Activated naive CD4-positive, alpha-beta T cell treated with anti-CD3 and anti-CD28 coated beads for 36 hours (primary cell): ENCODE results near the gene ATG2B. TPM values are rescaled to one million over a fixed set of nuclear protein-coding genes. Genes with fewer than 3 reads are reported as not detected.

Experiments
- CTCF ChIA-PET: fragments of 350-600 bp; sonication (Branson Sonifier 250); formaldehyde crosslinking; loops from one replicate; lab custom pipeline; 2021; ENCODE audit warnings: antibody characterized with exemption; lab: Charles Lee
- DNase-seq: peaks from one replicate; pipeline ENCODE4 v3.0.0-alpha.2; 2020
- H3K27ac Mint-ChIP-seq: one replicate; pipeline ENCODE4 v1.8.0; 2021; ENCODE audit warnings: mild to moderate bottlenecking, mixed read lengths
- H3K27me3 Mint-ChIP-seq: one replicate; pipeline ENCODE4 v1.8.0; 2021; ENCODE audit warnings: low read depth, mixed read lengths
- H3K36me3 Mint-ChIP-seq: one replicate; pipeline ENCODE4 v1.8.0; 2021; ENCODE audit warnings: low read depth, mixed read lengths
- H3K4me1 Mint-ChIP-seq: one replicate; pipeline ENCODE4 v1.8.0; 2021; ENCODE audit warnings: low read depth, mixed read lengths
- H3K4me3 Mint-ChIP-seq: one replicate; pipeline ENCODE4 v1.8.0; 2021; ENCODE audit warnings: mild to moderate bottlenecking, moderate library complexity, mixed read lengths
- H3K9me3 Mint-ChIP-seq: one replicate; pipeline ENCODE4 v1.8.0; 2021; ENCODE audit warnings: mixed read lengths
- intact Hi-C: fragments of 100-400 bp; cut with micrococcal nuclease; formaldehyde crosslinking; loops from one replicate; pipeline ENCODE4 v1.15.1; 2023
- total RNA-seq, 2 experiments: library from RNA; stranded (reverse); gene quantifications; one replicate each; pipeline ENCODE4 v1.2.3, GENCODE V29; 2021

ATG2B gene
- total RNA-seq, 2 experiments from 2014 or later: 12.8 to 15.3 TPM

GRCh38 chr14:96297997-96298515 lies 65.1 kb downstream of the ATG2B start:
- Mint-ChIP-seq H3K36me3 (peaks cover 8% of the 10 kb centered on the region), H3K27me3 (no peaks in the 10 kb centered on the region), H3K4me1 (no peaks in the 10 kb centered on the region), H3K27ac (no peak overlapping the region), H3K9me3 (no peaks in the 10 kb centered on the region), H3K4me3 (no peak overlapping the region)
- CTCF ChIA-PET: interaction anchor here (0.9 to 5.3 kb wide), 2 partner anchors 16 to 126 kb away, joined by 3 to 34 read pairs; no protein-coding TSS in a partner anchor
- DNase-seq: no peak
- intact Hi-C loops: loop anchor here (1.0 kb wide), 1 partner anchor 126 kb away; no protein-coding TSS in a partner anchor

- Mint-ChIP-seq H3K27me3 (no peaks in the 10 kb centered on the region), H3K27ac (no peak overlapping the region), H3K9me3 (no peaks in the 10 kb centered on the region), H3K36me3 (peaks cover 4% of the 10 kb centered on the region), H3K4me1 (no peaks in the 10 kb centered on the region), H3K4me3 (no peak overlapping the region)
- CTCF ChIA-PET: interaction anchor here (0.6 to 5.3 kb wide), 5 partner anchors 18 to 1159 kb away, joined by 3 to 34 read pairs (median 3); no protein-coding TSS in a partner anchor
- intact Hi-C loops: loop anchor here (1.0 kb wide), 1 partner anchor 127 kb away; no protein-coding TSS in a partner anchor
- DNase-seq: no peak
Measured at GRCh38 chr14:96297000-96297399, 66.1 kb downstream of the ATG2B start.

GRCh38 chr14:96294246-96294645 lies 68.9 kb downstream of the ATG2B start:
- Mint-ChIP-seq H3K36me3 (peaks cover 6% of the 10 kb centered on the region), H3K4me1 (no peaks in the 10 kb centered on the region), H3K27me3 (no peaks in the 10 kb centered on the region), H3K9me3 (no peaks in the 10 kb centered on the region), H3K27ac (no peak overlapping the region), H3K4me3 (no peak overlapping the region)
- no peak for DNase-seq
- intact Hi-C loops: no loop called here
- CTCF ChIA-PET: no interaction called here

- H3K9me3 Mint-ChIP-seq: no peaks in the 10 kb centered on the region
- intact Hi-C loops: no loop called here
- H3K4me1 Mint-ChIP-seq: no peaks in the 10 kb centered on the region
- H3K27ac Mint-ChIP-seq: no peak overlapping the region
- H3K36me3 Mint-ChIP-seq: peaks cover 20% of the 10 kb centered on the region
- no peak for DNase-seq
- CTCF ChIA-PET: interaction anchor here (0.7 to 2.4 kb wide), 2 partner anchors 12 to 16 kb away, joined by 6 to 14 read pairs; no protein-coding TSS in a partner anchor
- H3K4me3 Mint-ChIP-seq: no peak overlapping the region
- H3K27me3 Mint-ChIP-seq: no peaks in the 10 kb centered on the region
Measured at GRCh38 chr14:96287856-96288255, 75.3 kb downstream of the ATG2B start.

- Mint-ChIP-seq H3K9me3 (no peaks in the 10 kb centered on the region), H3K4me3 (no peak overlapping the region), H3K4me1 (no peaks in the 10 kb centered on the region), H3K27ac (no peak overlapping the region), H3K36me3 (peaks cover 20% of the 10 kb centered on the region), H3K27me3 (no peaks in the 10 kb centered on the region)
- DNase-seq: no peak
- intact Hi-C loops: no loop called here
- CTCF ChIA-PET: interaction anchor here (2.4 kb wide), 1 partner anchor 11 kb away, joined by 14 read pairs; no protein-coding TSS in a partner anchor
Measured at GRCh38 chr14:96286251-96286650, 76.9 kb downstream of the ATG2B start.

GRCh38 chr14:96285667-96286066 lies 77.5 kb downstream of the ATG2B start:
- H3K36me3 Mint-ChIP-seq: peaks cover 20% of the 10 kb centered on the region
- no peak overlapping the region for H3K4me3 Mint-ChIP-seq
- no peak for DNase-seq
- no peaks in the 10 kb centered on the region for H3K9me3 Mint-ChIP-seq
- H3K4me1 Mint-ChIP-seq: no peaks in the 10 kb centered on the region
- intact Hi-C loops: no loop called here
- CTCF ChIA-PET: interaction anchor here (1.3 to 2.4 kb wide), 2 partner anchors 10 kb away, joined by 3 to 14 read pairs; no protein-coding TSS in a partner anchor
- no peak overlapping the region for H3K27ac Mint-ChIP-seq
- no peaks in the 10 kb centered on the region for H3K27me3 Mint-ChIP-seq

- no peak overlapping the region for H3K4me3 Mint-ChIP-seq
- CTCF ChIA-PET: interaction anchor here (1.3 kb wide), 1 partner anchor 9 kb away, joined by 3 read pairs; no protein-coding TSS in a partner anchor
- H3K9me3 Mint-ChIP-seq: no peaks in the 10 kb centered on the region
- H3K27me3 Mint-ChIP-seq: no peaks in the 10 kb centered on the region
- H3K4me1 Mint-ChIP-seq: no peaks in the 10 kb centered on the region
- H3K27ac Mint-ChIP-seq: no peak overlapping the region
- intact Hi-C loops: loop anchor here (5.0 kb wide), 1 partner anchor 138 kb away; no protein-coding TSS in a partner anchor
- peaks cover 22% of the 10 kb centered on the region for H3K36me3 Mint-ChIP-seq
- no peak for DNase-seq
Measured at GRCh38 chr14:96284430-96284829, 78.7 kb downstream of the ATG2B start.

GRCh38 chr14:96284008-96284407 lies 79.1 kb downstream of the ATG2B start:
- no peak for DNase-seq
- Mint-ChIP-seq H3K36me3 (peaks cover 23% of the 10 kb centered on the region), H3K9me3 (no peaks in the 10 kb centered on the region), H3K4me1 (no peaks in the 10 kb centered on the region), H3K27ac (no peak overlapping the region), H3K27me3 (no peaks in the 10 kb centered on the region), H3K4me3 (no peak overlapping the region)
- intact Hi-C loops: loop anchor here (5.0 kb wide), 1 partner anchor 138 kb away; no protein-coding TSS in a partner anchor
- CTCF ChIA-PET: interaction anchor here (0.5 kb wide), 1 partner anchor 135 kb away, joined by 3 read pairs; no protein-coding TSS in a partner anchor

GRCh38 chr14:96281486-96281885 lies 81.7 kb downstream of the ATG2B start:
- Mint-ChIP-seq H3K27ac (no peak overlapping the region), H3K4me1 (no peaks in the 10 kb centered on the region), H3K27me3 (no peaks in the 10 kb centered on the region), H3K4me3 (no peak overlapping the region), H3K36me3 (peaks cover 18% of the 10 kb centered on the region), H3K9me3 (peaks cover 11% of the 10 kb centered on the region)
- CTCF ChIA-PET: no interaction called here
- intact Hi-C loops: loop anchor here (5.0 kb wide), 1 partner anchor 141 kb away; no protein-coding TSS in a partner anchor
- DNase-seq: no peak

GRCh38 chr14:96280104-96280503 lies 83.0 kb downstream of the ATG2B start:
- no peak for DNase-seq
- Mint-ChIP-seq H3K9me3 (peaks cover 11% of the 10 kb centered on the region), H3K27me3 (no peaks in the 10 kb centered on the region), H3K36me3 (peaks cover 14% of the 10 kb centered on the region), H3K4me3 (no peak overlapping the region), H3K27ac (no peak overlapping the region), H3K4me1 (peaks cover 2% of the 10 kb centered on the region)
- intact Hi-C loops: loop anchor here (5.0 kb wide), 1 partner anchor 142 kb away; no protein-coding TSS in a partner anchor
- CTCF ChIA-PET: no interaction called here

GRCh38 chr14:96279564-96279963 lies 83.6 kb downstream of the ATG2B start:
- Mint-ChIP-seq H3K4me3 (no peak overlapping the region), H3K27ac (no peak overlapping the region), H3K9me3 (peaks cover 11% of the 10 kb centered on the region), H3K4me1 (peaks cover 2% of the 10 kb centered on the region), H3K27me3 (no peaks in the 10 kb centered on the region), H3K36me3 (peaks cover 11% of the 10 kb centered on the region)
- CTCF ChIA-PET: interaction anchor here (8.1 kb wide), 1 partner anchor 179 kb away, joined by 120 read pairs; no protein-coding TSS in a partner anchor
- intact Hi-C loops: loop anchor here (10.0 kb wide), 1 partner anchor 715 kb away; no protein-coding TSS in a partner anchor
- DNase-seq: no peak

- intact Hi-C loops: loop anchor here (10.0 kb wide), 1 partner anchor 713 kb away; no protein-coding TSS in a partner anchor
- CTCF ChIA-PET: interaction anchor here (8.1 kb wide), 1 partner anchor 177 kb away, joined by 120 read pairs; no protein-coding TSS in a partner anchor
- Mint-ChIP-seq H3K9me3 (peaks cover 11% of the 10 kb centered on the region), H3K4me3 (no peak overlapping the region), H3K27me3 (no peaks in the 10 kb centered on the region), H3K36me3 (peaks cover 8% of the 10 kb centered on the region), H3K27ac (no peak overlapping the region), H3K4me1 (peaks cover 2% of the 10 kb centered on the region)
- no peak for DNase-seq
Measured at GRCh38 chr14:96277890-96278289, 85.3 kb downstream of the ATG2B start.
